B cell (primary cell): ENCODE data around the gene SLC4A4. TPM values are rescaled to one million over a fixed set of nuclear protein-coding genes. Genes with fewer than 3 reads are reported as not detected.

ENCODE experiments used
- ATAC-seq: fragments of 200-7000 bp; cut with Tn5 transposase; one replicate; pipeline ENCODE4 v1.10.0; 2021; ENCODE audit warnings: low read depth, mild to moderate bottlenecking, moderate number of reproducible peaks, moderate library complexity
- CTCF ChIA-PET: fragments of 350-600 bp; sonication (Branson Sonifier 250); formaldehyde crosslinking; loops from one replicate; lab custom pipeline; 2021; ENCODE audit warnings: antibody characterized with exemption, inconsistent platforms; lab: Charles Lee
- POLR2A ChIA-PET: fragments of 350-600 bp; sonication (Branson Sonifier 250); formaldehyde crosslinking; loops from one replicate; lab custom pipeline; 2021; ENCODE audit warnings: antibody characterized with exemption; lab: Charles Lee
- DNase-seq: peaks from one replicate; pipeline ENCODE4 v3.0.0; 2013
- H2AFZ ChIP-seq: 2 replicates; pipeline ENCODE4 v1.6.1; 2012; ENCODE audit warnings: mild to moderate bottlenecking, low read depth, low read length; ENCODE audit not compliant: insufficient read depth, poor library complexity, severe bottlenecking
- H3K27ac ChIP-seq, 2 donors: 1 replicate in 1 of 2; 2 replicates in 1 of 2; pipeline ENCODE4 v1.5.1; 2012 to 2013; ENCODE audit warnings: low read length in 2 of 2, mild to moderate bottlenecking in 2 of 2, moderate library complexity in 1 of 2
- H3K27me3 ChIP-seq, 4 experiments: fragments of 200-600 bp in 1 of 4; sonication (generic) in 1 of 4; replicated peaks in 1 of 4; 1 replicate in 2 of 4; 2 replicates in 2 of 4; pipeline versions ENCODE4 v1.6.1 to v1.7.0; 2013 to 2016; ENCODE audit warnings: low read length in 3 of 4, mild to moderate bottlenecking in 2 of 4, mixed read lengths in 1 of 4, moderate library complexity in 1 of 4; ENCODE audit not compliant: insufficient read depth in 4 of 4, control insufficient read depth in 3 of 4; ENCODE audit errors: control extremely low read depth in 1 of 4
- H3K36me3 ChIP-seq, 2 experiments: replicated peaks in 1 of 2; 1 replicate in 1 of 2; 2 replicates in 1 of 2; pipeline versions ENCODE4 v1.6.1 to v1.7.1; 2013; ENCODE audit warnings: low read length in 1 of 2; ENCODE audit not compliant: insufficient read depth in 2 of 2, control insufficient read depth in 1 of 2; ENCODE audit errors: control extremely low read depth in 1 of 2, extremely low read depth in 1 of 2
- H3K4me1 ChIP-seq, 2 donors: fragments of 200-600 bp in 1 of 2; sonication (generic) in 1 of 2; 1 replicate in 1 of 2; 2 replicates in 1 of 2; pipeline versions ENCODE4 v1.5.1 to v1.6.1; 2013 to 2017; ENCODE audit warnings: low read length in 2 of 2; ENCODE audit not compliant: control insufficient read depth in 2 of 2, insufficient read depth in 2 of 2
- H3K4me2 ChIP-seq: replicated peaks from 2 replicates; pipeline ENCODE3; 2012; ENCODE audit warnings: mild to moderate bottlenecking, low read depth, low read length; ENCODE audit not compliant: poor library complexity, severe bottlenecking
- H3K4me3 ChIP-seq, 5 experiments: fragments of 200-600 bp in 1 of 5; sonication (generic) in 1 of 5; 1 replicate in 3 of 5; 2 replicates in 2 of 5; pipeline versions ENCODE4 v1.5.1 to v1.7.0; 2011 to 2016; ENCODE audit warnings: low read length in 4 of 5, mild to moderate bottlenecking in 4 of 5, low read depth in 2 of 5, control low read depth in 1 of 5, moderate library complexity in 1 of 5; ENCODE audit not compliant: insufficient read depth in 1 of 5; ENCODE audit errors: control extremely low read depth in 1 of 5, extremely low read depth in 1 of 5
- H3K79me2 ChIP-seq: fragments of 200-600 bp; sonication (generic); one replicate; pipeline ENCODE4 v1.6.0; 2016; ENCODE audit warnings: low read length; ENCODE audit not compliant: control insufficient read depth, insufficient read depth
- H3K9ac ChIP-seq: fragments of 200-600 bp; sonication (generic); 2 replicates; pipeline ENCODE4 v1.6.1; 2017; ENCODE audit warnings: mild to moderate bottlenecking, low read length, moderate library complexity
- H3K9me3 ChIP-seq, 3 donors: one replicate each; pipeline versions ENCODE4 v1.6.1 to v1.7.1; 2013; ENCODE audit warnings: low read length in 2 of 3; ENCODE audit not compliant: control insufficient read depth in 2 of 3, insufficient read depth in 1 of 3; ENCODE audit errors: control extremely low read depth in 1 of 3
- H4K20me1 ChIP-seq: 2 replicates; pipeline ENCODE4 v1.6.0; 2012; ENCODE audit warnings: mild to moderate bottlenecking, low read length; ENCODE audit not compliant: insufficient read depth, control insufficient read depth, poor library complexity, severe bottlenecking
- H3K27ac Mint-ChIP-seq: one replicate; pipeline ENCODE4 v1.8.0; 2021; ENCODE audit warnings: mixed read lengths
- H3K27me3 Mint-ChIP-seq: one replicate; pipeline ENCODE4 v1.8.0; 2021; ENCODE audit warnings: mixed read lengths
- H3K4me1 Mint-ChIP-seq: one replicate; pipeline ENCODE4 v1.8.0; 2021; ENCODE audit warnings: mixed read lengths
- H3K4me3 Mint-ChIP-seq: one replicate; pipeline ENCODE4 v1.8.0; 2021; ENCODE audit warnings: mixed read lengths
- H3K9me3 Mint-ChIP-seq: one replicate; pipeline ENCODE4 v1.8.0; 2022; ENCODE audit warnings: mixed read lengths; ENCODE audit not compliant: insufficient read depth
- CTCF ChIP-seq: fragments of 200-600 bp; IDR thresholded peaks from one replicate; pipeline ENCODE4 v1.8.0; 2022; ENCODE audit warnings: antibody characterized with exemption, mild to moderate bottlenecking
- EZH2 ChIP-seq: IDR thresholded peaks from 2 replicates; pipeline ENCODE4 v1.6.1; 2012; ENCODE audit warnings: borderline replicate concordance, low read depth, mild to moderate bottlenecking, moderate library complexity, low read length; ENCODE audit not compliant: insufficient read depth, poor library complexity, severe bottlenecking
- whole genome bisulfite sequencing: methylation state at CpG from one replicate; pipeline ENCODE4 v1.1.5; 2013; ENCODE audit warnings: missing lambda C conversion rate; ENCODE audit not compliant: insufficient coverage; 5-methylcytosine and 5-hydroxymethylcytosine counted together
- intact Hi-C: fragments of 100-400 bp; cut with micrococcal nuclease; formaldehyde crosslinking; loops from one replicate; pipeline ENCODE4 v1.10.0; 2022
- polyA plus RNA-seq: library from polyadenylated mRNA; depleted of rRNA; stranded (reverse); fragments of >200 nt; gene quantifications from 2 replicates; pipeline ENCODE4 v1.2.3, GENCODE V29; 2012
- total RNA-seq, 2 donors: library from RNA; stranded (reverse); fragments of 120-200 nt in 1 of 2; gene quantifications; 1 replicate in 1 of 2; 2 replicates in 1 of 2; pipeline versions ENCODE4 v1.2.3 to v1.2.4, GENCODE V29; 2013 to 2022

The SLC4A4 gene
- total and polyA plus RNA-seq, 2 donors (not counting 1 experiment from before 2014, with no cell fraction given), result not detected

GRCh38 chr4:71355045-71355444 lies 16.2 kb downstream of the SLC4A4 start:
- intact Hi-C loops, result no loop called here
- POLR2A ChIA-PET, result no interaction called here

GRCh38 chr4:71355971-71356370 lies 17.2 kb downstream of the SLC4A4 start:
- Histone ChIP-seq H3K4me3 (no peak overlapping the region), H4K20me1 (no peaks in the 10 kb centered on the region), H3K27me3 (no peaks in the 10 kb centered on the region), H3K36me3 (no peaks in the 10 kb centered on the region), H3K4me1 (no peaks in the 10 kb centered on the region), H3K79me2 (no peaks in the 10 kb centered on the region), H3K9me3 (no peaks in the 10 kb centered on the region), H3K4me2 (no peak overlapping the region), H3K9ac (no peak overlapping the region), H2AFZ (no peak overlapping the region), H3K27ac (no peak overlapping the region)
- H3K4me3 Mint-ChIP-seq, result no peak overlapping the region
- ATAC-seq (no peak), DNase-seq (no peak)
- H3K27ac Mint-ChIP-seq, result no peak overlapping the region
- POLR2A ChIA-PET, result no interaction called here
- no peaks in the 10 kb centered on the region for H3K4me1 Mint-ChIP-seq
- no peaks in the 10 kb centered on the region for H3K27me3 Mint-ChIP-seq
- intact Hi-C loops, result no loop called here
- H3K9me3 Mint-ChIP-seq, result no peaks in the 10 kb centered on the region
- TF ChIP-seq CTCF, result no peak
- TF ChIP-seq EZH2, result no peak
- CTCF ChIA-PET, result no interaction called here

More at GRCh38 chr4:71355045-71355444, 16.2 kb downstream of the SLC4A4 start:
- Histone ChIP-seq H3K9ac (no peak overlapping the region), H2AFZ (no peak overlapping the region), H3K9me3 (no peaks in the 10 kb centered on the region), H3K36me3 (no peaks in the 10 kb centered on the region), H3K4me1 (no peaks in the 10 kb centered on the region), H3K27me3 (no peaks in the 10 kb centered on the region), H3K4me3 (no peak overlapping the region), H3K79me2 (no peaks in the 10 kb centered on the region), H3K27ac (no peak overlapping the region), H3K4me2 (no peak overlapping the region), H4K20me1 (no peaks in the 10 kb centered on the region)
- Mint-ChIP-seq H3K4me3 (no peak overlapping the region), H3K27ac (no peak overlapping the region), H3K4me1 (no peaks in the 10 kb centered on the region), H3K9me3 (no peaks in the 10 kb centered on the region), H3K27me3 (no peaks in the 10 kb centered on the region)
- CTCF ChIA-PET, result no interaction called here
- no peak for TF ChIP-seq CTCF
- TF ChIP-seq EZH2, result no peak
- 80% methylated on average over 1 of the region's 1 CpG for WGBS
- no peak for DNase-seq
- no peak for ATAC-seq
